ENCODE results near the gene MANEAL.

MANEAL gene

GRCh38 chr1:37836788-37837187, 43.1 kb downstream of the MANEAL start:
- Histone ChIP-seq H3K9me3 (no peaks in the 10 kb centered on the region), H3K27ac (no peak overlapping the region), H3K36me3 (peaks cover 66 to 91% (median 78%) of the 10 kb centered on the region in 3 donors), H3K4me3 (no peak overlapping the region), H3K4me1 (peaks cover 0 to 4% (median 0%) of the 10 kb centered on the region in 4 donors), H3K27me3 (no peaks in the 10 kb centered on the region)
- no peak for TF ChIP-seq CTCF (IDR thresholded peaks at IDR 0.05)
- intact Hi-C loops (cut with DNase I; ENCODE audit: low total_unique reads) = no loop called here
- no peak for DNase-seq

GRCh38 chr1:37839676-37840075, 46.0 kb downstream of the MANEAL start:
- TF ChIP-seq CTCF (IDR thresholded peaks at IDR 0.05) = no peak
- Histone ChIP-seq H3K9me3 (no peaks in the 10 kb centered on the region), H3K36me3 (peaks cover 37 to 62% (median 49%) of the 10 kb centered on the region in 3 donors), H3K27ac (no peak overlapping the region), H3K27me3 (no peaks in the 10 kb centered on the region), H3K4me3 (no peak overlapping the region), H3K4me1 (peaks cover 0 to 4% (median 0%) of the 10 kb centered on the region in 4 donors)
- no peak for DNase-seq
- intact Hi-C loops (cut with DNase I; ENCODE audit: low total_unique reads) = no loop called here

GRCh38 chr1:37840711-37841110, 47.1 kb downstream of the MANEAL start:
- peaks cover 28 to 52% (median 39%) of the 10 kb centered on the region in 3 donors for H3K36me3 ChIP-seq
- intact Hi-C loops (cut with DNase I; ENCODE audit: low total_unique reads) = no loop called here
- TF ChIP-seq CTCF (IDR thresholded peaks at IDR 0.05) = no peak

GRCh38 chr1:37841652-37842051, 48.0 kb downstream of the MANEAL start:
- intact Hi-C loops (cut with DNase I; ENCODE audit: low total_unique reads) = no loop called here
- H3K27me3 ChIP-seq = no peaks in the 10 kb centered on the region
- no peak overlapping the region for H3K4me3 ChIP-seq
- TF ChIP-seq CTCF (IDR thresholded peaks at IDR 0.05) = no peak
- no peaks in the 10 kb centered on the region for H3K9me3 ChIP-seq
- DNase-seq = no peak
- H3K36me3 ChIP-seq = peaks cover 19 to 43% (median 30%) of the 10 kb centered on the region in 3 donors
- H3K4me1 ChIP-seq = peaks cover 0 to 4% (median 0%) of the 10 kb centered on the region in 4 donors
- H3K27ac ChIP-seq = no peak overlapping the region

More at GRCh38 chr1:37840711-37841110, 47.1 kb downstream of the MANEAL start:
- no peak overlapping the region for H3K27ac ChIP-seq
- H3K4me3 ChIP-seq = no peak overlapping the region
- no peaks in the 10 kb centered on the region for H3K27me3 ChIP-seq
- DNase-seq = no peak
- no peaks in the 10 kb centered on the region for H3K9me3 ChIP-seq
- peaks cover 0 to 4% (median 0%) of the 10 kb centered on the region in 4 donors for H3K4me1 ChIP-seq

- H3K9me3 ChIP-seq = no peaks in the 10 kb centered on the region
- no peak overlapping the region for H3K4me3 ChIP-seq
- no peak for TF ChIP-seq CTCF (IDR thresholded peaks at IDR 0.05)
- H3K4me1 ChIP-seq = peaks cover 0 to 4% (median under 1%) of the 10 kb centered on the region in 4 donors
- H3K27me3 ChIP-seq = no peaks in the 10 kb centered on the region
- peaks cover 1 to 17% (median 6%) of the 10 kb centered on the region in 3 donors for H3K36me3 ChIP-seq
- intact Hi-C loops (cut with DNase I; ENCODE audit: low total_unique reads) = no loop called here
- H3K27ac ChIP-seq = no peak overlapping the region
- no peak for DNase-seq
Observed at GRCh38 chr1:37844536-37844935, 50.9 kb downstream of the MANEAL start.

Measured in tibial artery (tissue), 4 donors.